Mammary epithelial cell (primary cell): ENCODE measurements around the gene STARD10.

ENCODE experiments used
- CTCF ChIP-seq, 2 donors: IDR thresholded peaks in 1 of 2; conservative IDR thresholded peaks in 1 of 2; 2 replicates each; pipeline ENCODE4 v1.5.1; 2011 to 2012; ENCODE audit warnings: inconsistent platforms in 2 of 2, low read length in 2 of 2, mild to moderate bottlenecking in 2 of 2, control low read depth in 1 of 2, low read depth in 1 of 2; ENCODE audit not compliant: insufficient read depth in 1 of 2; ENCODE audit errors: extremely low read depth in 1 of 2
- EZH2 ChIP-seq: IDR thresholded peaks from 2 replicates; pipeline ENCODE4 v1.6.1; 2012; ENCODE audit warnings: low read length, inconsistent platforms, borderline replicate concordance

GRCh38 chr11:72820439-72821139 lies 26.7 kb upstream of the STARD10 start:
- TF ChIP-seq CTCF (conservative IDR thresholded peaks at IDR 0.05 in 1 of 2, IDR thresholded peaks at IDR 0.05 in 1 of 2; ENCODE audit: extremely low read depth in 1 of 2, insufficient read depth in 1 of 2, low read depth in 1 of 2, low read length in 2 of 2), result no peak
- no peak for TF ChIP-seq EZH2
